Lung (tissue), 12 donors: ENCODE results near the gene GJB3. TPM values are rescaled to one million over a fixed set of nuclear protein-coding genes. Genes with fewer than 3 reads are reported as not detected.

Experiments used
- ATAC-seq: fragments of 200-7000 bp; cut with Tn5 transposase; one replicate; pipeline ENCODE4 v1.9.1; 2020; ENCODE audit warnings: moderate number of reproducible peaks; ENCODE audit not compliant: insufficient read depth, low FRiP score
- DNase-seq, 3 donors: peaks; one replicate each; pipeline ENCODE4 v3.0.0-alpha.2; 2013 to 2017
- H3K27ac ChIP-seq, 2 donors: one replicate each; pipeline ENCODE4 v1.5.1; 2013; ENCODE audit warnings: mild to moderate bottlenecking in 2 of 2, moderate library complexity in 2 of 2, control low read depth in 1 of 2, inconsistent platforms in 1 of 2, low read depth in 1 of 2, low read length in 1 of 2
- H3K27me3 ChIP-seq, 3 donors: one replicate each; pipeline ENCODE4 v1.5.1; 2013; ENCODE audit warnings: low read length in 2 of 3; ENCODE audit not compliant: control insufficient read depth in 3 of 3, insufficient read depth in 3 of 3
- H3K36me3 ChIP-seq, 4 donors: one replicate each; pipeline ENCODE4 v1.5.1; 2013; ENCODE audit warnings: low read length in 4 of 4, mild to moderate bottlenecking in 1 of 4, moderate library complexity in 1 of 4; ENCODE audit not compliant: control insufficient read depth in 4 of 4, insufficient read depth in 4 of 4
- H3K4me1 ChIP-seq, 5 donors: one replicate each; pipeline ENCODE4 v1.5.1; 2013; ENCODE audit warnings: low read length in 5 of 5, mild to moderate bottlenecking in 2 of 5, moderate library complexity in 1 of 5; ENCODE audit not compliant: control insufficient read depth in 5 of 5, insufficient read depth in 5 of 5
- H3K4me3 ChIP-seq: one replicate; pipeline ENCODE4 v1.5.1; 2013; ENCODE audit warnings: mild to moderate bottlenecking, control low read depth, moderate library complexity
- H3K9ac ChIP-seq, 2 donors: one replicate each; pipeline ENCODE4 v1.5.1; 2013; ENCODE audit warnings: low read length in 2 of 2, control low read depth in 1 of 2; ENCODE audit not compliant: insufficient read depth in 1 of 2
- H3K9me3 ChIP-seq, 4 donors: one replicate each; pipeline ENCODE4 v1.5.1; 2013; ENCODE audit warnings: low read length in 3 of 4, mild to moderate bottlenecking in 1 of 4, moderate library complexity in 1 of 4; ENCODE audit not compliant: control insufficient read depth in 4 of 4, insufficient read depth in 3 of 4
- WGBS, 2 donors: extraction: QIAGEN DNeasy Blood & Tissue Kit; methylation state at CpG; one replicate each; pipeline ENCODE4 v1.1.7; 2013; 5-methylcytosine and 5-hydroxymethylcytosine counted together
- polyA plus RNA-seq, 2 donors: library from polyadenylated mRNA; stranded (reverse); fragments of 200-250 nt; gene quantifications; one replicate each; pipeline ENCODE4 v1.2.1, GENCODE V29; 2013
- total RNA-seq, 2 donors: library from RNA; depleted of rRNA in 1 of 2; stranded (reverse); fragments of >200 nt in 1 of 2; gene quantifications; one replicate each; pipeline ENCODE4 v1.2.1, GENCODE V29; 2014 to 2021
- TF ChIP-seq, protein P1 (sequence below): IDR thresholded peaks from 2 replicates; pipeline ENCODE4 v1.5.1; 2012; ENCODE audit warnings: mild to moderate bottlenecking; ENCODE audit errors: control extremely low read depth, extremely low read depth
- donor health status: control.
- donor health status: control.
- donor health status: Bipolar disorder and iron deficiency.
- donor health status: healthy.
- donor health status: DM: yes; HTN: yes; CAD: no.

The GJB3 gene
- total and polyA plus RNA-seq, 4 donors: 0.51 to 2.5 (median 0.65) TPM

DNA sequence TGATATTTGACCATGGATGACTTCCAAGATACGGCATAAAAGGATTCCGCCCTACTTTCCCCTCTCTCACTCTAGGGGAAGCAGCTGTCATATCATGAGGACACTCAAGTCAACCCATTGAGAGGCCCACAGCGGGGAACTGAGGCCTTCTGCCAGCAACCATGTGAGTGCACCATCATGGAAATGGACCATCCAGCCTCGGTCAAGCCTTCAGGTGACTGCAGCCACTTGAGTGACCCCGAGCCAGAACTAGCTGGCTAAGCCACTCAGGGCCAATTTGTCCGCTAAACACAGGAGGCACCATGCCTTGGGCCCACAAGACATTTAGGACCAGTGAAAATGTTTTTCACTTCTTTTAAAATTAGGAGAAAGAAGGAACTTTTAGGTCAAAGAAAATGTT, 37.2 kb upstream of the GJB3 start:
- WGBS, 2 donors: 77 to 80% methylated on average over 6 of the region's 6 CpGs
- H3K36me3 ChIP-seq: no peaks in the 10 kb centered on the region
- DNase-seq (no peak), ATAC-seq (no peak)
- no peak overlapping the region for H3K4me3 ChIP-seq
- H3K4me1 ChIP-seq: no peaks in the 10 kb centered on the region
- TF ChIP-seq, protein P1, sequence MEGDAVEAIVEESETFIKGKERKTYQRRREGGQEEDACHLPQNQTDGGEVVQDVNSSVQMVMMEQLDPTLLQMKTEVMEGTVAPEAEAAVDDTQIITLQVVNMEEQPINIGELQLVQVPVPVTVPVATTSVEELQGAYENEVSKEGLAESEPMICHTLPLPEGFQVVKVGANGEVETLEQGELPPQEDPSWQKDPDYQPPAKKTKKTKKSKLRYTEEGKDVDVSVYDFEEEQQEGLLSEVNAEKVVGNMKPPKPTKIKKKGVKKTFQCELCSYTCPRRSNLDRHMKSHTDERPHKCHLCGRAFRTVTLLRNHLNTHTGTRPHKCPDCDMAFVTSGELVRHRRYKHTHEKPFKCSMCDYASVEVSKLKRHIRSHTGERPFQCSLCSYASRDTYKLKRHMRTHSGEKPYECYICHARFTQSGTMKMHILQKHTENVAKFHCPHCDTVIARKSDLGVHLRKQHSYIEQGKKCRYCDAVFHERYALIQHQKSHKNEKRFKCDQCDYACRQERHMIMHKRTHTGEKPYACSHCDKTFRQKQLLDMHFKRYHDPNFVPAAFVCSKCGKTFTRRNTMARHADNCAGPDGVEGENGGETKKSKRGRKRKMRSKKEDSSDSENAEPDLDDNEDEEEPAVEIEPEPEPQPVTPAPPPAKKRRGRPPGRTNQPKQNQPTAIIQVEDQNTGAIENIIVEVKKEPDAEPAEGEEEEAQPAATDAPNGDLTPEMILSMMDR: no peak
- peaks cover 0 to 7% (median 0%) of the 10 kb centered on the region in 3 donors for H3K27me3 ChIP-seq
- H3K27ac ChIP-seq: no peak overlapping the region
- no peak overlapping the region for H3K9ac ChIP-seq
- no peaks in the 10 kb centered on the region for H3K9me3 ChIP-seq

DNA sequence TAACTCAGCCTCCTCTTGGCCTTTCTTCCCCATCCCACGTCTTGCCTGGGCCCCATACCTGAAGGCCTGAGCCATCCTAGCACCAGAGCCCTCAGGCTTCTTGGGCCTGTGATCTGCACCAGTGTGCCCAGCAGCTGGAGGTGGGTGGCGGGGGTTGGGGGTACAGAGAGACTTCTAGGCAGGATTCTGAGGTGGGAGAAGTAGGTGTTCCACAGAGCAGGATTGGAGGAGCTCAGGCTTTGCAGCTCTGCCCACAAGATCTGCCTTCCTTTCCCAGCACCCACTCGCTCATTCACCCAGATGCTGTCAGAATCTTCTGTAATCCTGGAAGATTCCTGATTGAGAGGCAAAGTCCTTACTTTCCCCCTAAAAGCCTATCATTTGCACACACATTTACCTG, 36.2 kb upstream of the GJB3 start:
- H3K4me3 ChIP-seq: no peak overlapping the region
- TF ChIP-seq, protein P1: no peak
- ATAC-seq (no peak), DNase-seq (no peak)
- H3K36me3 ChIP-seq: no peaks in the 10 kb centered on the region
- H3K27me3 ChIP-seq: peaks cover 0 to 13% (median 0%) of the 10 kb centered on the region in 3 donors
- H3K9ac ChIP-seq: no peak overlapping the region
- no peaks in the 10 kb centered on the region for H3K9me3 ChIP-seq
- 80 to 87% methylated on average over 3 of the region's 3 CpGs for WGBS, 2 donors
- H3K27ac ChIP-seq: no peak overlapping the region
- no peaks in the 10 kb centered on the region for H3K4me1 ChIP-seq

DNA sequence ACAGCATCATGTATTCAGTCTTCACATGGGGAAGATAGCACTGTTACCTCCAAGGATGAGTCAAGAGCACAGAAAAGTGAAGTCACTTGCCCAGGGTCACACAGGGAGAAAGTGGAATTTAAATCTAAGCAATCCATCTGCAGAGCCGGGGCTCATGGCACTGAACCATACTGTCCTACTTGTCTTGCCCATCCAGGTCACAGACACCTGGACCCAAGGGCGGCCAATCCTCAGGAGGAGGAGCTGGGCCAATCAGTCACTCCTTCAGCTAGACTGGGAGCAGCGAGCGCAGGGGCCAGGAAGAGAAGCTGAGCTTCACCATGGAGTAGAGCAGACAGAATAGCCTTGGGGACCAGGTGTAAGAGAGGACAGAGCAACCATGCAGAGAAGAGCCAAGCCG, 35.3 kb upstream of the GJB3 start:
- 84 to 94% methylated on average over 5 of the region's 5 CpGs for WGBS, 2 donors
- Histone ChIP-seq H3K9me3 (no peaks in the 10 kb centered on the region), H3K4me1 (no peaks in the 10 kb centered on the region), H3K9ac (no peak overlapping the region), H3K4me3 (no peak overlapping the region), H3K27ac (no peak overlapping the region), H3K27me3 (peaks cover 0 to 13% (median 0%) of the 10 kb centered on the region in 3 donors), H3K36me3 (no peaks in the 10 kb centered on the region)
- TF ChIP-seq, protein P1: no peak
- no peak for DNase-seq
- no peak for ATAC-seq

DNA sequence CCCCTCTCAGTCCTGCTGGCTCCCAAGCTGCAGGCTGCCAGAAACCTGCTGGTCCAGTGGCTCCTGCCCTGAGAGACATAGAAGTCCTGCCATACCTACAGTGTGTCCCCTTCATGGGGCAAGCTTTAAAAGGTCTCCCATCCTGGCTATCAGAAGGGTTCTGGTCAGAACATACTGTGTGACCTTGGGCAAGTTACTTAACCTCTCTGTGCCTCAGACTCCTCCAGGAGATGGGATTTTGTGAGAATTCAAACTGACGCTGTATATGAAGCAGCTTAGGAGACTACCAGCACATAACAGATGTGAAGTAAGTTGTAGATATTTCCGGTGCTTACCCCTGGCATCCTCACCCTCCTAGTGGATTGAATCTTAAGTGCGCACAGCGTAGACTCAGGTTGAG, 34.9 kb upstream of the GJB3 start:
- Histone ChIP-seq H3K9ac (no peak overlapping the region), H3K36me3 (no peaks in the 10 kb centered on the region), H3K27ac (no peak overlapping the region), H3K27me3 (peaks cover 0 to 13% (median 0%) of the 10 kb centered on the region in 3 donors), H3K9me3 (no peaks in the 10 kb centered on the region), H3K4me3 (no peak overlapping the region), H3K4me1 (no peaks in the 10 kb centered on the region)
- no peak for DNase-seq
- TF ChIP-seq, protein P1: no peak
- no peak for ATAC-seq
- WGBS, 2 donors: 90 to 92% methylated on average over 4 of the region's 4 CpGs
